ENCODE data around the gene ARHGAP44.
"Not testable (repeated sequence)": the region's sequence is repeated elsewhere in the genome, so short reads cannot be mapped to it uniquely, and the experiment has no call there.

Gene ARHGAP44

GRCh38 chr17:12963505-12963904 is 174.2 kb downstream of the ARHGAP44 start:
- Histone ChIP-seq H3K4me1 (ENCODE audit: insufficient read depth, low read length) (no peaks in the 10 kb centered on the region), H3K9me3 (ENCODE audit: low read length) (no peaks in the 10 kb centered on the region), H2AFZ (ENCODE audit: low read depth, low read length) (no peak overlapping the region), H3K4me3 (ENCODE audit: low read length) (no peak overlapping the region), H3K27me3 (ENCODE audit: insufficient read depth, low read length) (no peaks in the 10 kb centered on the region), H3K36me3 (ENCODE audit: insufficient read depth, low read length) (no peaks in the 10 kb centered on the region)

- H3K4me3 ChIP-seq (ENCODE audit: low read length): no peak overlapping the region
- H3K9me3 ChIP-seq (ENCODE audit: low read length): no peaks in the 10 kb centered on the region
- no peaks in the 10 kb centered on the region for H3K27me3 ChIP-seq (ENCODE audit: insufficient read depth, low read length)
- no peaks in the 10 kb centered on the region for H3K36me3 ChIP-seq (ENCODE audit: insufficient read depth, low read length)
- H3K4me1 ChIP-seq (ENCODE audit: insufficient read depth, low read length): no peaks in the 10 kb centered on the region
- H2AFZ ChIP-seq (ENCODE audit: low read depth, low read length): no peak overlapping the region
Measured at GRCh38 chr17:12964162-12964561, 174.9 kb downstream of the ARHGAP44 start.

- Histone ChIP-seq H3K4me1 (ENCODE audit: insufficient read depth, low read length) (no peaks in the 10 kb centered on the region), H3K36me3 (ENCODE audit: insufficient read depth, low read length) (no peaks in the 10 kb centered on the region), H3K27me3 (ENCODE audit: insufficient read depth, low read length) (no peaks in the 10 kb centered on the region), H3K9me3 (ENCODE audit: low read length) (no peaks in the 10 kb centered on the region), H3K4me3 (ENCODE audit: low read length) (no peak overlapping the region), H2AFZ (ENCODE audit: low read depth, low read length) (no peak overlapping the region)
Measured at GRCh38 chr17:12964840-12965239, 175.5 kb downstream of the ARHGAP44 start.

- no peaks in the 10 kb centered on the region for H3K27me3 ChIP-seq (ENCODE audit: insufficient read depth, low read length)
- H3K9me3 ChIP-seq (ENCODE audit: low read length): no peaks in the 10 kb centered on the region
- no peak overlapping the region for H3K4me3 ChIP-seq (ENCODE audit: low read length)
- no peak overlapping the region for H2AFZ ChIP-seq (ENCODE audit: low read depth, low read length)
- H3K4me1 ChIP-seq (ENCODE audit: insufficient read depth, low read length): no peaks in the 10 kb centered on the region
- H3K36me3 ChIP-seq (ENCODE audit: insufficient read depth, low read length): no peaks in the 10 kb centered on the region
Measured at GRCh38 chr17:12965988-12966387, 176.7 kb downstream of the ARHGAP44 start.

- Histone ChIP-seq H3K36me3 (ENCODE audit: insufficient read depth, low read length) (no peaks in the 10 kb centered on the region), H3K4me1 (ENCODE audit: insufficient read depth, low read length) (no peaks in the 10 kb centered on the region), H3K4me3 (ENCODE audit: low read length) (no peak overlapping the region), H3K27me3 (ENCODE audit: insufficient read depth, low read length) (no peaks in the 10 kb centered on the region), H2AFZ (ENCODE audit: low read depth, low read length) (no peak overlapping the region), H3K9me3 (ENCODE audit: low read length) (no peaks in the 10 kb centered on the region)
Measured at GRCh38 chr17:12966413-12966812, 177.1 kb downstream of the ARHGAP44 start.

- Histone ChIP-seq H3K4me1 (ENCODE audit: insufficient read depth, low read length) (no peaks in the 10 kb centered on the region), H3K27me3 (ENCODE audit: insufficient read depth, low read length) (no peaks in the 10 kb centered on the region), H2AFZ (ENCODE audit: low read depth, low read length) (no peak overlapping the region), H3K4me3 (ENCODE audit: low read length) (no peak overlapping the region), H3K36me3 (ENCODE audit: insufficient read depth, low read length) (no peaks in the 10 kb centered on the region), H3K9me3 (ENCODE audit: low read length) (no peaks in the 10 kb centered on the region)
Measured at GRCh38 chr17:12967962-12968361, 178.7 kb downstream of the ARHGAP44 start.

- Histone ChIP-seq H3K4me3 (ENCODE audit: low read length) (peak overlapping the region; percentile 1), H2AFZ (ENCODE audit: low read depth, low read length) (peak overlapping the region; percentile 18), H3K9me3 (ENCODE audit: low read length) (no peaks in the 10 kb centered on the region), H3K4me1 (ENCODE audit: insufficient read depth, low read length) (peaks cover 4% of the 10 kb centered on the region), H3K36me3 (ENCODE audit: insufficient read depth, low read length) (no peaks in the 10 kb centered on the region), H3K27me3 (ENCODE audit: insufficient read depth, low read length) (peaks cover 7% of the 10 kb centered on the region)
Measured at GRCh38 chr17:12973496-12974004, 184.3 kb downstream of the ARHGAP44 start.

GRCh38 chr17:12974005-12974531 is 184.8 kb downstream of the ARHGAP44 start:
- H3K4me3 ChIP-seq (ENCODE audit: low read length): peak overlapping the region; percentile 1
- no peaks in the 10 kb centered on the region for H3K36me3 ChIP-seq (ENCODE audit: insufficient read depth, low read length)
- H3K4me1 ChIP-seq (ENCODE audit: insufficient read depth, low read length): peaks cover 4% of the 10 kb centered on the region
- peak overlapping the region; percentile 18 for H2AFZ ChIP-seq (ENCODE audit: low read depth, low read length)
- H3K9me3 ChIP-seq (ENCODE audit: low read length): no peaks in the 10 kb centered on the region
- H3K27me3 ChIP-seq (ENCODE audit: insufficient read depth, low read length): peaks cover 7% of the 10 kb centered on the region

GRCh38 chr17:12977008-12977751 is 187.9 kb downstream of the ARHGAP44 start:
- Histone ChIP-seq H3K36me3 (ENCODE audit: insufficient read depth, low read length) (no peaks in the 10 kb centered on the region), H2AFZ (ENCODE audit: low read depth, low read length) (no peak overlapping the region), H3K4me3 (ENCODE audit: low read length) (no peak overlapping the region), H3K4me1 (ENCODE audit: insufficient read depth, low read length) (peaks cover 4% of the 10 kb centered on the region), H3K27me3 (ENCODE audit: insufficient read depth, low read length) (peaks cover 7% of the 10 kb centered on the region), H3K9me3 (ENCODE audit: low read length) (no peaks in the 10 kb centered on the region)

- not testable (repeated sequence) for H3K36me3 ChIP-seq (ENCODE audit: insufficient read depth, low read length); H3K4me1 ChIP-seq (ENCODE audit: insufficient read depth, low read length); H3K9me3 ChIP-seq (ENCODE audit: low read length); H2AFZ ChIP-seq (ENCODE audit: low read depth, low read length); H3K27me3 ChIP-seq (ENCODE audit: insufficient read depth, low read length); H3K4me3 ChIP-seq (ENCODE audit: low read length)
Measured at GRCh38 chr17:12978787-12979186, 189.5 kb downstream of the ARHGAP44 start.

GRCh38 chr17:12979246-12979645 is 189.9 kb downstream of the ARHGAP44 start:
- no peaks in the 10 kb centered on the region for H3K36me3 ChIP-seq (ENCODE audit: insufficient read depth, low read length)
- no peaks in the 10 kb centered on the region for H3K4me1 ChIP-seq (ENCODE audit: insufficient read depth, low read length)
- H3K27me3 ChIP-seq (ENCODE audit: insufficient read depth, low read length): no peaks in the 10 kb centered on the region
- H3K4me3 ChIP-seq (ENCODE audit: low read length): no peak overlapping the region
- H2AFZ ChIP-seq (ENCODE audit: low read depth, low read length): no peak overlapping the region
- no peaks in the 10 kb centered on the region for H3K9me3 ChIP-seq (ENCODE audit: low read length)

- H3K4me1 ChIP-seq (ENCODE audit: insufficient read depth, low read length): no peaks in the 10 kb centered on the region
- H2AFZ ChIP-seq (ENCODE audit: low read depth, low read length): no peak overlapping the region
- H3K27me3 ChIP-seq (ENCODE audit: insufficient read depth, low read length): no peaks in the 10 kb centered on the region
- H3K4me3 ChIP-seq (ENCODE audit: low read length): no peak overlapping the region
- H3K36me3 ChIP-seq (ENCODE audit: insufficient read depth, low read length): no peaks in the 10 kb centered on the region
- H3K9me3 ChIP-seq (ENCODE audit: low read length): no peaks in the 10 kb centered on the region
Measured at GRCh38 chr17:12979826-12980500, 190.7 kb downstream of the ARHGAP44 start.

GRCh38 chr17:12982224-12982623 is 192.9 kb downstream of the ARHGAP44 start:
- no peaks in the 10 kb centered on the region for H3K27me3 ChIP-seq (ENCODE audit: insufficient read depth, low read length)
- no peak overlapping the region for H3K4me3 ChIP-seq (ENCODE audit: low read length)
- peaks cover 1% of the 10 kb centered on the region for H3K4me1 ChIP-seq (ENCODE audit: insufficient read depth, low read length)
- no peaks in the 10 kb centered on the region for H3K36me3 ChIP-seq (ENCODE audit: insufficient read depth, low read length)
- H2AFZ ChIP-seq (ENCODE audit: low read depth, low read length): no peak overlapping the region
- no peaks in the 10 kb centered on the region for H3K9me3 ChIP-seq (ENCODE audit: low read length)
